Measurements from ENCODE around the gene BAX.

The BAX gene

GRCh38 chr19:48962849-48963165, 8.1 kb downstream of the BAX start:
- TF ChIP-seq, protein P1, sequence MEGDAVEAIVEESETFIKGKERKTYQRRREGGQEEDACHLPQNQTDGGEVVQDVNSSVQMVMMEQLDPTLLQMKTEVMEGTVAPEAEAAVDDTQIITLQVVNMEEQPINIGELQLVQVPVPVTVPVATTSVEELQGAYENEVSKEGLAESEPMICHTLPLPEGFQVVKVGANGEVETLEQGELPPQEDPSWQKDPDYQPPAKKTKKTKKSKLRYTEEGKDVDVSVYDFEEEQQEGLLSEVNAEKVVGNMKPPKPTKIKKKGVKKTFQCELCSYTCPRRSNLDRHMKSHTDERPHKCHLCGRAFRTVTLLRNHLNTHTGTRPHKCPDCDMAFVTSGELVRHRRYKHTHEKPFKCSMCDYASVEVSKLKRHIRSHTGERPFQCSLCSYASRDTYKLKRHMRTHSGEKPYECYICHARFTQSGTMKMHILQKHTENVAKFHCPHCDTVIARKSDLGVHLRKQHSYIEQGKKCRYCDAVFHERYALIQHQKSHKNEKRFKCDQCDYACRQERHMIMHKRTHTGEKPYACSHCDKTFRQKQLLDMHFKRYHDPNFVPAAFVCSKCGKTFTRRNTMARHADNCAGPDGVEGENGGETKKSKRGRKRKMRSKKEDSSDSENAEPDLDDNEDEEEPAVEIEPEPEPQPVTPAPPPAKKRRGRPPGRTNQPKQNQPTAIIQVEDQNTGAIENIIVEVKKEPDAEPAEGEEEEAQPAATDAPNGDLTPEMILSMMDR (IDR thresholded peaks at IDR 0.05; ENCODE audit: low read depth, low read length) = no peak
- no peak for DNase-seq (ENCODE audit: low read depth in 2 of 2)
- no peak overlapping the region for H3K4me3 ChIP-seq (replicated peaks in 1 of 2; ENCODE audit: low read depth in 2 of 2, low read length in 2 of 2)

- H3K4me3 ChIP-seq (replicated peaks in 1 of 2; ENCODE audit: low read depth in 2 of 2, low read length in 2 of 2) = peak overlapping the region; percentile 22 to 95
- TF ChIP-seq, protein P1 (IDR thresholded peaks at IDR 0.05; ENCODE audit: low read depth, low read length) = no peak
These were observed 8.9 kb downstream of the BAX start for GRCh38 chr19:48963371-48964204.

DNA sequence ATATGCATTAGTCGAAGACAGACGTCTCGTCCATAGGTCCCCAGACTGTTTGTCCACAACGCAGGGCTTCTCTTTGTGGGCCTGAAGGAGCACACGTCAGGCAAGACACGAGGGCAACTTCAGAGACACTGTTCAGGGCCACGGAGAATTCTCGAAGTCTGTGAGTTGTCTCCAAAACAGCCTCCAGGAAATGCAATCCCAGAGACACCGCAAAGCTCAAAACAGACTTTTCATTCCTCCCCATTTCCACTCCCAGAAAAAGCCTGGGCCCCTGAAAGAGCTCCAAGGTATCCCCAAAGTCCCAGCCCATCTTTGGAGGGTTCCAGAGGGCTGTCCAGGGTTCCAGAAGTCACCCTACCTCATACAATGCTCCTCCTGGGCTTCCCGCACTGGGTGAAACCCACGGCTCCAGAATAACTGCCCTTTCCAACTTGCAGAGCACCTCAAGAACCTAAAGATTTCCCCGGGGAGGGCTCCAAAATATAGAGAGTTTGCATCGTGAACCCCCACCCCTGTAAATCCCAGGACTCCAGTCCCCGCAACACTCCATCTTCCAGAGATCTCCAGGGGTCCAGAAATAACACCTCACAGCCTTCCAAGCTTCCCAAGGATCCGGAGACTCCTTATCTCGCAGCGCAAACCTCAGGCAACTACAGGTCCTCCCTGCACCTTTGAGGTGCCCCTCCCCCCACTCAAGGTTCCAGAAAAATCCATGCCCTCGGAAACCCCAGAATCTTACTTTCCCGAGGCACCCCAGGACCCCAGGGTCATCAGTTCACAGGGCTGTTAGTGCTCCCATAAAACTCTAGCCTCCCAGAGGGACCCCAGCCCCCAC, 9.7 kb downstream of the BAX start:
- TF ChIP-seq, protein P1 (IDR thresholded peaks at IDR 0.05; ENCODE audit: low read depth, low read length) = no peak
- H3K4me3 ChIP-seq (replicated peaks in 1 of 2; ENCODE audit: low read depth in 2 of 2, low read length in 2 of 2) = peak overlapping the region; percentile 25 to 95
- DNase-seq (ENCODE audit: low read depth in 2 of 2) = peak; percentile 32 to 69

More at GRCh38 chr19:48963371-48964204, 8.9 kb downstream of the BAX start:
- DNase-seq (ENCODE audit: low read depth in 2 of 2) = peak; percentile 78 to 79

GRCh38 chr19:48965040-48965805, 10.5 kb downstream of the BAX start, which contains the start of gene FTL:
FTL (plus strand) TSS chr19:48965309; CDS start chr19:48965508, 199 bp downstream.
- TF ChIP-seq, protein P1 (IDR thresholded peaks at IDR 0.05; ENCODE audit: low read depth, low read length) = no peak
- peak; percentile 95 to 99 for DNase-seq (ENCODE audit: low read depth in 2 of 2)
- H3K4me3 ChIP-seq (replicated peaks in 1 of 2; ENCODE audit: low read depth in 2 of 2, low read length in 2 of 2) = peak within 1 kb of the TSS; percentile 90 to 95

DNA sequence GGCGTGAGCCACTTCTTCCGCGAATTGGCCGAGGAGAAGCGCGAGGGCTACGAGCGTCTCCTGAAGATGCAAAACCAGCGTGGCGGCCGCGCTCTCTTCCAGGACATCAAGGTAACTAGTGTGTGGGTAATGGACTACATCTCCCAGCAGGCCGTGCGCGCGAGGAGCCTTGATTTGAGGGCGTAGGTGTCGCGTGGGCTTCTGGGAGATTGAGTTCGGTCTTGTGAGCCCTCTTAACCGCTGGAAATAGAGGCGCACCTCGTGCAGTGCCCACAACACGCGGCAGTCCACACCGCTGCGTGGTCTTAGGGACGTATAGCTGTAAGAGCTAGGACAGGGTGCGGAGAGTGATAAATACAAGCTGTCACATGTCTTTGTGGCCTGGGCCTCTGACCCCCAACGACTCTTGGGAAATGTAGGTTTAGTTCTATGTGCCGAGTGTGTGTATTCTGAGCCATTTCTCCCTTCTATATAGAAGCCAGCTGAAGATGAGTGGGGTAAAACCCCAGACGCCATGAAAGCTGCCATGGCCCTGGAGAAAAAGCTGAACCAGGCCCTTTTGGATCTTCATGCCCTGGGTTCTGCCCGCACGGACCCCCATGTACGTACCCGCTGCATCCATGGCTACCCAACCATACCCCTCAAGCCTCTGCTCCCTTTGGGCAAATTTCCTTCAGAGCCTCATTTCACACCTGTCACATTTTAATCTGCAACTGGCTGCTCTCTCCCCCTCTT, 11.3 kb downstream of the BAX start:
- TF ChIP-seq, protein P1 (IDR thresholded peaks at IDR 0.05; ENCODE audit: low read depth, low read length) = no peak
- peak overlapping the region; percentile 90 to 95 for H3K4me3 ChIP-seq (replicated peaks in 1 of 2; ENCODE audit: low read depth in 2 of 2, low read length in 2 of 2)
- peak; percentile 77 to 86 for DNase-seq (ENCODE audit: low read depth in 2 of 2)

Measured in cardiac fibroblast (primary cell).